K562 (cell line): ENCODE results near the gene CALCB. TPM values are rescaled to one million over a fixed set of nuclear protein-coding genes. Genes with fewer than 3 reads are reported as not detected.

Source experiments
- ATAC-seq: fragments of 200-7000 bp; cut with Tn5 transposase; 3 replicates; pipeline ENCODE4 v1.9.1; 2020; ENCODE audit warnings: moderate library complexity
- BruUV-seq: library from RNA; stranded (reverse); fragments of 400-500 nt; replicated peaks from 2 replicates; lab custom pipeline; 2021; lab: Mats Ljungman, UMichigan
- CTCF ChIA-PET: fragments of 300-600 bp; formaldehyde crosslinking; extraction: SDS; loops from one replicate; lab custom pipeline; 2021; ENCODE audit warnings: low intra/inter-chr PET ratio; lab: Yijun Ruan, JAX
- POLR2A ChIA-PET: fragments of 300-600, 350-650 bp; sonication (Branson Sonifier 250); formaldehyde crosslinking; extraction: SDS; loops from one replicate; lab custom pipeline; 2021; ENCODE audit warnings: antibody characterized with exemption, inconsistent platforms; lab: Yijun Ruan, JAX
- DNase-seq, 4 experiments: peaks; one replicate each; pipeline versions ENCODE4 v3.0.0 to v3.0.0-alpha.2; 2011 to 2018; ENCODE audit warnings: low spot score in 3 of 4, mixed read lengths in 3 of 4; ENCODE audit errors: extremely low read depth in 1 of 4
- FAIRE-seq: peaks from 2 replicates; lab custom pipeline; 2011; peaks lifted over from hg19 to GRCh38; lab: Jason Lieb, UNC
- H2AFZ ChIP-seq: 2 replicates; pipeline ENCODE4 v1.6.0; 2011; ENCODE audit warnings: low read depth, low read length, control low read depth, inconsistent platforms
- H3K27ac ChIP-seq: fragments of 200-600 bp; 3 replicates; pipeline ENCODE4 v1.8.0; 2011; ENCODE audit warnings: low read depth, mild to moderate bottlenecking, control low read depth, inconsistent platforms, low read length, moderate library complexity, mixed read lengths; ENCODE audit errors: extremely low read depth
- H3K27me3 ChIP-seq, 2 experiments: fragments of 300-600 bp in 1 of 2; 2 replicates in 1 of 2; 3 replicates in 1 of 2; pipeline versions ENCODE4 v1.6.0 to v1.8.0; 2011; ENCODE audit warnings: inconsistent platforms in 2 of 2, low read length in 2 of 2, mild to moderate bottlenecking in 1 of 2, mixed read lengths in 1 of 2, moderate library complexity in 1 of 2; ENCODE audit not compliant: control insufficient read depth in 2 of 2, insufficient read depth in 2 of 2
- H3K36me3 ChIP-seq: fragments of 300-600 bp; 3 replicates; pipeline ENCODE4 v1.8.0; 2011; ENCODE audit warnings: mild to moderate bottlenecking, low read length, inconsistent platforms; ENCODE audit not compliant: control insufficient read depth, insufficient read depth
- H3K4me1 ChIP-seq, 2 experiments: fragments of 200-600 bp in 1 of 2; replicated peaks in 1 of 2; 2 replicates in 1 of 2; 3 replicates in 1 of 2; pipeline versions ENCODE4 v1.5.1 to v1.8.0; 2011; ENCODE audit warnings: inconsistent platforms in 2 of 2, low read length in 2 of 2, mild to moderate bottlenecking in 1 of 2, mixed read lengths in 1 of 2, moderate library complexity in 1 of 2; ENCODE audit not compliant: control insufficient read depth in 2 of 2, insufficient read depth in 2 of 2
- H3K4me2 ChIP-seq: 2 replicates; pipeline ENCODE4 v1.6.1; 2011; ENCODE audit warnings: low read length, control low read depth, inconsistent platforms, mixed read lengths; ENCODE audit not compliant: insufficient read depth
- H3K4me3 ChIP-seq: fragments of 200-600 bp; sonication (generic), shearing (Covaris generic); 2 replicates; pipeline ENCODE4 v1.5.1; 2016; ENCODE audit warnings: control low read depth, inconsistent platforms
- H3K79me2 ChIP-seq: fragments of 200-600 bp; 3 replicates; pipeline ENCODE4 v1.8.0; 2011; ENCODE audit warnings: low read length, inconsistent platforms; ENCODE audit not compliant: control insufficient read depth, insufficient read depth
- H3K9ac ChIP-seq, 2 experiments: 2 replicates each; pipeline versions ENCODE4 v1.6.0 to v1.6.1; 2011; ENCODE audit warnings: low read depth in 2 of 2, low read length in 2 of 2, control low read depth in 1 of 2, inconsistent platforms in 1 of 2, mild to moderate bottlenecking in 1 of 2, mixed read lengths in 1 of 2; ENCODE audit not compliant: insufficient read depth in 1 of 2
- H3K9me1 ChIP-seq: one replicate; pipeline ENCODE4 v1.6.0; 2011; ENCODE audit warnings: inconsistent platforms, mild to moderate bottlenecking, low read length, moderate library complexity; ENCODE audit not compliant: control insufficient read depth, insufficient read depth
- H3K9me3 ChIP-seq: replicated peaks from 2 replicates; pipeline ENCODE4 v1.5.1; 2011; ENCODE audit warnings: low read depth, low read length, inconsistent platforms; ENCODE audit not compliant: control insufficient read depth, insufficient read depth
- H4K20me1 ChIP-seq: replicated peaks from 2 replicates; pipeline ENCODE4 v1.6.1; 2011; ENCODE audit warnings: low read length, inconsistent platforms, mixed read lengths; ENCODE audit not compliant: control insufficient read depth, insufficient read depth
- EZH2 ChIP-seq: IDR thresholded peaks from 2 replicates; pipeline ENCODE4 v1.6.1; 2012; ENCODE audit warnings: low read depth, mild to moderate bottlenecking, inconsistent platforms, low read length, borderline replicate concordance
- FOSL1 ChIP-seq: fragments of 200-800 bp; sonication (Bioruptor generic); conservative IDR thresholded peaks from 2 replicates; pipeline ENCODE4 v1.6.1; 2016; ENCODE audit warnings: missing genetic modification characterization, missing compliant biosample characterization
- NFATC3 ChIP-seq: fragments of 450-650 bp; IDR thresholded peaks from 2 replicates; pipeline ENCODE4 v1.6.1; 2017; ENCODE audit warnings: mild to moderate bottlenecking
- WGBS: fragments of 100-300 bp; shearing (Covaris generic); methylation state at CpG from one replicate; pipeline ENCODE4 v1.1.6; 2016; ENCODE audit warnings: low coverage, mixed read lengths; ENCODE audit not compliant: insufficient coverage; ENCODE audit errors: missing lambda C conversion rate; 5-methylcytosine and 5-hydroxymethylcytosine counted together
- in situ Hi-C: fragments of 300-500 bp; cut with MboI; formaldehyde crosslinking; loops from 4 replicates; pipeline ENCODE4 v1.15.0; 2018; ENCODE audit warnings: inconsistent platforms, mixed read lengths
- intact Hi-C: fragments of 100-400 bp; cut with micrococcal nuclease; formaldehyde crosslinking; loops from 2 replicates; pipeline ENCODE4 v1.14.2; 2022
- polyA plus RNA-seq, 8 experiments: library from polyadenylated mRNA; depleted of rRNA in 4 of 8; stranded (reverse) in 5 of 8; unstranded in 3 of 8; fragments of >200 nt; fragmentation: Nextera tagmentation in 2 of 8; fragmentation: Illumina TruSeq in 1 of 8; extraction: Ambion mirVana in 2 of 8; extraction: Trizol in 1 of 8; gene quantifications; 2 replicates each; pipeline versions ENCODE4 v1.2.1 to v1.2.3, GENCODE V29; 2011 to 2014; ENCODE audit warnings: inconsistent platforms in 1 of 8, missing spikeins in 1 of 8
- total RNA-seq, 7 experiments: library from RNA; depleted of rRNA in 6 of 7; stranded (reverse); fragments of >200 nt in 6 of 7; fragmentation: Illumina TruSeq in 2 of 7; extraction: Trizol in 2 of 7; gene quantifications; 2 replicates each; pipeline versions ENCODE4 v1.2.1 to v1.2.3, GENCODE V29; 2011 to 2021; ENCODE audit warnings: low replicate concordance in 1 of 7
- TF ChIP-seq, protein P1 (sequence below): IDR thresholded peaks from 2 replicates; pipeline ENCODE4 v1.6.1; 2016; ENCODE audit warnings: missing genetic modification characterization, missing compliant biosample characterization
- TF ChIP-seq, protein P2 (sequence below): sonication (generic); formaldehyde crosslinking; IDR thresholded peaks from 2 replicates; pipeline ENCODE4 v1.9.0; 2022; ENCODE audit warnings: mild to moderate bottlenecking, missing genetic modification reagents

The CALCB gene
- total and polyA plus RNA-seq, 9 of the 15 experiments (the other 6 are each of a cell fraction or from before 2014, with no cell fraction given): not detected

DNA sequence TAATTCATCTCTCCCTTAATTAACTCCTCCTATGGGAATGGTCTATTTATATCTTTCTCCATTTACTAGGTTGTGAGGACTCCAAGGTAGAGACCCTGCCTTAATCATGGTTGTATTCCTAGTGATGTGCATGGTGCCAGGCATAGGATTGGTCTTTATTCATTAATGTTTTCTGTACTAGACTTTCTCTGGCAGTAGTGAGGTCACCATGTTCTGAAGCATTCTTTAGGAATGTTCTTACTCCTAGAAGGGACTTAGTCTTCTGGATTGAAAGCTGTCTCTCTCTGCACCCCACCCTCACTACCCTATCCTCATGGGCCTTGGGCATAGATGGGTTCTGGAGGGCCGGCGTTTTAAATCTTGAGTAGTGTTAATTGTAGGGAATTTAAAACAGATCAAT lies 30.8 kb downstream of the CALCB start (continued):
- TF ChIP-seq, protein P1, sequence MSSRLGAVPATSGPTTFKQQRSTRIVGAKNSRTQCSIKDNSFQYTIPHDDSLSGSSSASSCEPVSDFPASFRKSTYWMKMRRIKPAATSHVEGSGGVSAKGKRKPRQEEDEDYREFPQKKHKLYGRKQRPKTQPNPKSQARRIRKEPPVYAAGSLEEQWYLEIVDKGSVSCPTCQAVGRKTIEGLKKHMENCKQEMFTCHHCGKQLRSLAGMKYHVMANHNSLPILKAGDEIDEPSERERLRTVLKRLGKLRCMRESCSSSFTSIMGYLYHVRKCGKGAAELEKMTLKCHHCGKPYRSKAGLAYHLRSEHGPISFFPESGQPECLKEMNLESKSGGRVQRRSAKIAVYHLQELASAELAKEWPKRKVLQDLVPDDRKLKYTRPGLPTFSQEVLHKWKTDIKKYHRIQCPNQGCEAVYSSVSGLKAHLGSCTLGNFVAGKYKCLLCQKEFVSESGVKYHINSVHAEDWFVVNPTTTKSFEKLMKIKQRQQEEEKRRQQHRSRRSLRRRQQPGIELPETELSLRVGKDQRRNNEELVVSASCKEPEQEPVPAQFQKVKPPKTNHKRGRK (tag): no peak
- TF ChIP-seq, protein P2, sequence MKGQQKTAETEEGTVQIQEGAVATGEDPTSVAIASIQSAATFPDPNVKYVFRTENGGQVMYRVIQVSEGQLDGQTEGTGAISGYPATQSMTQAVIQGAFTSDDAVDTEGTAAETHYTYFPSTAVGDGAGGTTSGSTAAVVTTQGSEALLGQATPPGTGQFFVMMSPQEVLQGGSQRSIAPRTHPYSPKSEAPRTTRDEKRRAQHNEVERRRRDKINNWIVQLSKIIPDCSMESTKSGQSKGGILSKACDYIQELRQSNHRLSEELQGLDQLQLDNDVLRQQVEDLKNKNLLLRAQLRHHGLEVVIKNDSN (CRISPR knock-in tag): no peak
- TF ChIP-seq EZH2: no peak

DNA sequence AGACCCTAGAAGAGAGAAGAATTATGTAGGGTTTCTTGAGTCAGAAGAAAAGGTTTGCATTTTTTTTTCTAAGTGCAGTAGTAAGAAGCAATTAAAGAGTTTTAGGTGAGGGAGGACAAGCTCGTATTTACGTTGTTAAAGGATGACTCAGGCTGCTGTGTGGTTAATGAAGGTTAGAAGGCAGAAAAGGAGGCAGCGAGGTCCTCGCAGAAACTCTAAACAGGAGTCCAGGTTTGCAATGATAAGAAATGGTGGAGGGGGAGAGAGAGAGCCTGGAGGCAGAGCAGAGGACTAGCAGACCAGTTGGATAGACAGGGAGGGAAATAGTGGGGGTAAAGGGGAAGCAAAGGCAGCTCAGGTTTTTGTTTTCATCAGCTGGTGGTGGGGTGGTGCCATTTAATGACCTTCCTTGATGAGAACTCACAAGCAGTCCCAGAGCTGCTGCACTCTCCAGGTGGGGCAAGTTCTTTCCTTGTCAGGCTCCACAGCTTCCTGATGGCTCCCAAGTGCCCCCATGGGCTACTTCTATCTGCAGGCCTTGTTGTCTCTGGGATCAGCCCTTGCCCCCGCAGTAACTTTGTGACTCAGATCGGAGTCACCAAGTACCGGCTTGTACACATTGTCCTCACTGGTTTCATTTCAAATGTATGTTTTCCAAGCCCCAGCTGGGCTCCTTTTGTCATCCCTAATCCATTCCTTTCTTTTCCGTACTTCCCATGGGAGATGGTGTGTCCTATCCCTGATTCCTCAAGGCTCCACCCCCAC lies 33.0 kb downstream of the CALCB start:
- intact Hi-C loops: no loop called here

More for the DNA sequence above, 33.0 kb downstream of the CALCB start:
- Histone ChIP-seq H3K4me3 (no peak overlapping the region), H4K20me1 (no peaks in the 10 kb centered on the region), H3K9me1 (no peaks in the 10 kb centered on the region), H3K79me2 (no peaks in the 10 kb centered on the region), H3K36me3 (no peaks in the 10 kb centered on the region), H3K27me3 (no peaks in the 10 kb centered on the region), H3K4me2 (no peak overlapping the region), H2AFZ (no peak overlapping the region), H3K9ac (no peak overlapping the region), H3K9me3 (no peaks in the 10 kb centered on the region), H3K27ac (no peak overlapping the region), H3K4me1 (no peaks in the 10 kb centered on the region)
- POLR2A ChIA-PET: interaction anchor here (0.6 to 0.8 kb wide), 2 partner anchors 10 kb away, joined by 3 read pairs; no protein-coding TSS in a partner anchor
- ATAC-seq (no peak), DNase-seq (peak in 1 of 4 experiments; percentile 8), FAIRE-seq (no peak)
- no TSS peak for BruUV-seq
- CTCF ChIA-PET: interaction anchor here (0.7 kb wide), 1 partner anchor 103 kb away, joined by 3 read pairs; no protein-coding TSS in a partner anchor
- WGBS: 2% methylated on average over 7 of the region's 8 CpGs
- in situ Hi-C loops: no loop called here
- TF ChIP-seq NFATC3 (no peak), FOSL1 (tag) (peak; percentile 68)
